BLaER1 treated with 17β-estradiol and CSF1 and Interleukin-3, amounts not matched to agents 10 nM and 100 nM (cell line): ENCODE data around the gene VAC14.
"Not testable (repeated sequence)": the region's sequence is repeated elsewhere in the genome, so short reads cannot be mapped to it uniquely, and the experiment has no call there.

Experiments used
- H3K27ac ChIP-seq, 11 experiments: shearing (Covaris generic); formaldehyde crosslinking; 2 replicates each; pipeline ENCODE4 v1.8.1; 2022
- H3K27me3 ChIP-seq, 11 experiments: shearing (Covaris generic); formaldehyde crosslinking; 2 replicates each; pipeline ENCODE4 v1.8.1; 2022
- H3K36me3 ChIP-seq, 11 experiments: shearing (Covaris generic); formaldehyde crosslinking; 2 replicates each; pipeline ENCODE4 v1.8.1; 2022
- H3K4me1 ChIP-seq, 10 experiments: shearing (Covaris generic); formaldehyde crosslinking; 2 replicates each; pipeline ENCODE4 v1.8.1; 2022
- H3K4me2 ChIP-seq, 11 experiments: shearing (Covaris generic); formaldehyde crosslinking; 2 replicates each; pipeline ENCODE4 v1.8.1; 2022
- H3K4me3 ChIP-seq, 10 experiments: shearing (Covaris generic); formaldehyde crosslinking; 2 replicates each; pipeline ENCODE4 v1.8.1; 2022
- H3K9ac ChIP-seq, 11 experiments: shearing (Covaris generic); formaldehyde crosslinking; 2 replicates each; pipeline ENCODE4 v1.8.1; 2022
- H3K9me3 ChIP-seq, 11 experiments: shearing (Covaris generic); formaldehyde crosslinking; replicated peaks in 1 of 11; 2 replicates each; pipeline ENCODE4 v1.8.1; 2022
- H4K20me1 ChIP-seq, 11 experiments: shearing (Covaris generic); formaldehyde crosslinking; 2 replicates each; pipeline ENCODE4 v1.8.1; 2022
- Cebpa-rat ChIP-seq, 11 experiments: shearing (Covaris generic); IDR thresholded peaks; 2 replicates each; pipeline ENCODE4 v1.8.1; 2022

The VAC14 gene

DNA sequence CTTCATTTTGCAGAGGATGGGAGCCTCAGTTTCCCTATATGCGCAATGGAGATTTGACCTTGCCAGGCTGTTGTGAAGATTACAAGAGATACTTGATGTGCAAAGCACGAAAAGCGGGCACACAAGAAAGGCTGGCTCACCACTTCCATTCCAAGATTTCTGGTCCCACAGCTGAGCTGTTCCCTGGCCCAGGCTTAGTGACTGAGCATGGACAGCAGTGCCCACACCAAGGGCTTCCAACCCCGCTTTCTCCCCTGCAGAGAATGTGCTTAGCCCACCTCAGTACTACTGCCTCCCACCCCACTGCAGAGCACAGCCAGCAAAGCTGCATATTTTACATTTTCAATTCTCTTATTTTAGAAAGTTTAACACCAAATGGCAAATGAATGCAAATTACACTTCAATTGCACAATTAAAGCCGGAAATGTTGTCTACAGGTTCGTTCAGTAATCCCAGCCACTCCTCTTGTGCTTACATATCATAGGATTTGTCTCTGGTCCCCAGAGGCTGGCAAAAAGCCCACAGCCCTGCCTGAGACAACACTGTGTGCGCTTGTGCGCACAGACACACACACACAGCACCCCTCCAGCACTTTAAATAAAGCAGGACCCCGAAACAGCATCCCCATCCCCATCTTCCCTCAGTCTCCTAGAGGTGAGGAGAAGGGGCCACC, 51.8 kb downstream of the VAC14 start:
- H3K9ac ChIP-seq: peak overlapping the region in 6 of 11 experiments; percentile 6 to 48 (median 20); a peak in 3 of 22 replicates
- peak overlapping the region; percentile 79 to 99 (median 91); a peak in 21 of 22 replicates for H3K4me2 ChIP-seq

DNA sequence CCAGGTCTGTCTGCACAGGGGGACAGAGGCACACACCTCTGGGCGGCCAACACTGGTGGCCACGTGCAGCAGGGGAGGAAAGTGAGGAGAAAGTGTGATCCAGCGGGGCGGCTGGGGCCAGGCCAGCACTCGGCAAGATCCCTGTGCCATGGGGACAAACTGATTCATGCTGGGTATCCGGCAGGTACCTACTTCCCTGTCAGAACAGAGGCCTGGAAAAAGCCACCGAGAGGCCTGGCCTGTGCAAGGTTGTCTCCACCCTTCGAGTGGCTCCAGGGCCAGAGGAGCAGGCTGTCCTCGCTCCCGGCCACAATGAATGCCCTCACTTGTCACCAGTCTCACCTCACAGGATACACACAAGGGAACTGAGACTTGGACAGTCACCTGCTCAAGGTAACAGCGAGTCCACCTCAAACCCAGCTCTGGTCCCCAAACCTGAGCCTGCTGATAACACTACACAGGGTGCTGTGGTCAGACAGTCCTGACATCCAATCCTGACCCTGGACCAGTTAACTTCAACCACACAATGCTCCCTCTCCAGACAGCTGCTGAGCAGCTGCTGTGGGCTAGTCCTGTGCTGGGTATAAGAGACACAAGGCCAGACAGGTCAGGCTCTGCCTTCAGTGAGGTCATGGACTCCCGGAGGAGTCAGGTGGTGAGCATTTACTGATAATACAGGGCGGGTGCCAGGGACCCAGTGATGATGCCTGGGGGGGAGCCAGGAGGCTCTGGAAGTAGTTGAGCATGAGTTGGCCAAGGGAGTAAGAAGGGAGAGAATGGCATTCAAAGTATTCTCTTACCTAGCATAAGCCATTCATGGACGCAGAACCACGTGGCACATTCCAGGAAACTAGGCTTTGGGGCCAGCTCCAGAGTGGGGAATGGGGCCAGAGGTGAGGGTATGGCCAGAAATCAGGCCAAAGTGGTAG, 53.0 kb downstream of the VAC14 start:
- peaks cover 13 to 89% (median 28%) of the 10 kb centered on the region in 11 experiments for H3K36me3 ChIP-seq
- no peak overlapping the region for H3K4me3 ChIP-seq
- peak overlapping the region; percentile 73 to 99 (median 91) for H3K4me2 ChIP-seq
- TF ChIP-seq Cebpa-rat (IDR thresholded peaks at IDR 0.05): no peak
- peak overlapping the region in 6 of 11 experiments; percentile 11 to 79 (median 39); a peak in 7 of 22 replicates for H3K27ac ChIP-seq
- H3K9me3 ChIP-seq: peaks cover 8 to 19% (median 12%) of the 10 kb centered on the region in 11 experiments
- H3K4me1 ChIP-seq: peaks cover 80 to 99% (median 92%) of the 10 kb centered on the region in 10 experiments
- H4K20me1 ChIP-seq: peaks cover 0 to 99% (median 0%) of the 10 kb centered on the region in 11 experiments; a peak in 7 of 22 replicates
- peak overlapping the region in 5 of 11 experiments; percentile 10 to 31 (median 24); a peak in 6 of 22 replicates for H3K9ac ChIP-seq
- H3K27me3 ChIP-seq: no peaks in the 10 kb centered on the region

More for the DNA sequence above, 51.8 kb downstream of the VAC14 start:
- Histone ChIP-seq H3K4me3 (no peak overlapping the region), H3K27me3 (no peaks in the 10 kb centered on the region), H4K20me1 (peaks cover 0 to 100% (median 0%) of the 10 kb centered on the region in 11 experiments; a peak in 7 of 22 replicates), H3K36me3 (peaks cover 1 to 89% (median 16%) of the 10 kb centered on the region in 11 experiments; a peak in 20 of 22 replicates), H3K9me3 (peaks cover 0 to 7% (median under 1%) of the 10 kb centered on the region in 11 experiments; a peak in 10 of 22 replicates), H3K4me1 (peaks cover 92 to 100% (median 100%) of the 10 kb centered on the region in 10 experiments), H3K27ac (peak overlapping the region in 8 of 11 experiments; percentile 31 to 81 (median 74); a peak in 10 of 22 replicates)
- TF ChIP-seq Cebpa-rat (IDR thresholded peaks at IDR 0.05): no peak

DNA sequence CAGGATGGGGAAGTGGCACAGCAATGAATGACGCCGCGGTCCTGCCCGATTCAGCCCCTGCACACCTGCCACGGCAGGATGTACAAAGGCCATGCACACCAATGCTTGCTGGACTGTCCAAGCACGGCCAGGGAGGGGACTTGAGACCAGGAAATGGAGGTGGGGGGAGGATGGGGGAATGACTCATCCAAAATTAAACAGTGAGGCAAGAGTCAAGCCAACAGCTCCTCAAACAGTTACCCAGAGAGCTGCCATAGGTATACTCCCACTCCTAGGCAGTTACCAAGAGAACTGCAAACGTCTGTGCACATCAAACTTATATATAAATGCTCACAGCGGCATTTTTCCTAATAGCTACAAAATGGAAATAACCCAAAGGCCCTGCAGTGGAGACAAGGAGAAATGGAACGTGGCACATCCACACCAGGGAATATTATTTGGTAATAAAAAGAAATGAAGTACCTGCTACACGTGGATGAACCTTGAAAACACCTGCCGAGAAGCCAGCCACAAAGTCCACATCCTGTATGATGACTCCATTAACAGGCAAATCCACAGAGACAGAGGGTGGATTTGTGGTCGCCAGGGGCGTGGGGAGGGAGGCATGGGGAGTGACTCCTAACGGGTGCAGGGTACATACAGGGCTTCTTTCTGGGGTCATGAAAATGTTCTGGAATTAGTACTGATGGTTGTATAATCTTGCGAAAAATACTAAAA, 54.1 kb downstream of the VAC14 start:
- TF ChIP-seq Cebpa-rat (IDR thresholded peaks at IDR 0.05): no peak
- Histone ChIP-seq H3K27ac (peak overlapping the region; percentile 10 to 79 (median 59); a peak in 19 of 22 replicates), H3K36me3 (peaks cover 20 to 88% (median 35%) of the 10 kb centered on the region in 11 experiments), H3K27me3 (no peaks in the 10 kb centered on the region), H3K4me2 (peak overlapping the region; percentile 73 to 99 (median 91)), H3K4me3 (no peak overlapping the region), H3K9me3 (peaks cover 14 to 24% (median 19%) of the 10 kb centered on the region in 11 experiments), H3K4me1 (peaks cover 79 to 96% (median 89%) of the 10 kb centered on the region in 10 experiments), H4K20me1 (peaks cover 0 to 99% (median 0%) of the 10 kb centered on the region in 11 experiments; a peak in 7 of 22 replicates), H3K9ac (peak overlapping the region in 9 of 11 experiments; percentile 4 to 57 (median 43); a peak in 9 of 22 replicates)

DNA sequence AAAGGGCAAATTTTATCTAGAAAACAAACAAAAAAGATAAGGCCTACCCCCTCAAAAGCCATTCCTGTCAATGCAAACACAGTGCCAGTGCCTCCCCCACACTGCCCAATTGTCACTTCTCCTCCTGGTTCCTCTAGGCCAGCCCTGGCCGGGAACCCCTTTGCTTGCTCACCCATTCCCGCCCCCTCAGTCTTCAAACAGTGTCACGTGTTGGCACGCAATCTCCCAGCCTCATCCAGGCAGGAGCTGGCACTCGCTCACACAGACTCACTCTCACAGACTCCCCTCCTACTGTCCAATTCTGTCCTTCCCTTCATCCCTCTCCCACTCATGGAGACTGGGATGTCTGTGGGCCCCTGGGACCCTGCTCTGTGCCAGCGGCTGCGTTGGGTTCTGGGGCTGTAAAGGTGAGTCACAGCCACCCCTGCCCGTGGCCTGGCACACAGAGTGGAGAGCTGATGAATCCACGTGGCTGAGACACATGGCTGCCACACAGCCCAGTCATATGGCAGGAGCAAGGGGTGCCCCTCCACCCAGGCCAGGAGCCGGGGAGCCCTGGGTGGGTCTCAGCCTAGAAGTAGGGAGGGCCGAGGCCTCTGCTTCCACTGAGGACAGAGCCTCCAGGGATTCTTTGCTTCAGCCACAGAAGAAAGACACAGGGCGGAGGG, 54.8 kb downstream of the VAC14 start:
- H3K9ac ChIP-seq: peak overlapping the region in 10 of 11 experiments; percentile 4 to 57 (median 42); a peak in 13 of 22 replicates
- peaks cover 20 to 88% (median 35%) of the 10 kb centered on the region in 11 experiments for H3K36me3 ChIP-seq

DNA sequence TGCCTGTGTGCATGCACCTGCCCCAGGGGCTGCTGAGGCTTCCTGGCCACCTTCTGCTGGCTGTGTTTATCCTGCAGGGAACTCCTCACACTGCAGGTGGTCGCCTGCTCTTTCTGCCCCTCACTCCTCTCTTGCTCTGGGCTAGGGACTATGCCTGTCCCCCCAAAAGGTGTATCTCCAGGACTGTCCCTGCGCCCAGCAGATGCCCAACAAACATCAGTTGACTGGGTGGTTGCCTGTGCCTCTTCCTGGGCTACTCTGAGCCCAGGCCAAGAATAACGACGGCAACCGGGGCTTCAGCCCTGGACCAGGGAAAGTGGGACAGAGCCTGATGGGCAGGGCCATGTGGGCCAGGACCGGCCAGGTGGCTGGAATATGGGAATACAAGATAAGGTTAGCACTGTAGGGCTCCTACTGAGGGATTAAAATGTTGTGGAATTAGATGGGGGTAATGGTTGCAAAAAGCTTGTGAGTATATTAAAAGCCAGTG, 55.4 kb downstream of the VAC14 start:
- Histone ChIP-seq H4K20me1 (peaks cover 0 to 99% (median 0%) of the 10 kb centered on the region in 11 experiments; a peak in 7 of 22 replicates), H3K27ac (peak overlapping the region in 7 of 11 experiments; percentile 25 to 79 (median 70); a peak in 9 of 22 replicates), H3K4me2 (peak overlapping the region; percentile 73 to 99 (median 91)), H3K4me1 (peaks cover 79 to 96% (median 89%) of the 10 kb centered on the region in 10 experiments), H3K36me3 (peaks cover 20 to 90% (median 35%) of the 10 kb centered on the region in 11 experiments), H3K27me3 (no peaks in the 10 kb centered on the region), H3K4me3 (no peak overlapping the region), H3K9ac (peak overlapping the region in 3 of 11 experiments; percentile 4 to 57 (median 50); a peak in 3 of 22 replicates), H3K9me3 (peaks cover 14 to 24% (median 19%) of the 10 kb centered on the region in 11 experiments)
- TF ChIP-seq Cebpa-rat (IDR thresholded peaks at IDR 0.05): no peak

More for the DNA sequence above, 54.8 kb downstream of the VAC14 start:
- no peak for TF ChIP-seq Cebpa-rat (IDR thresholded peaks at IDR 0.05)
- Histone ChIP-seq H4K20me1 (peaks cover 0 to 99% (median 0%) of the 10 kb centered on the region in 11 experiments; a peak in 7 of 22 replicates), H3K4me3 (no peak overlapping the region), H3K4me2 (peak overlapping the region; percentile 73 to 99 (median 91)), H3K9me3 (peaks cover 14 to 24% (median 19%) of the 10 kb centered on the region in 11 experiments), H3K4me1 (peaks cover 79 to 96% (median 89%) of the 10 kb centered on the region in 10 experiments), H3K27me3 (no peaks in the 10 kb centered on the region), H3K27ac (peak overlapping the region; percentile 10 to 79 (median 59); a peak in 21 of 22 replicates)

DNA sequence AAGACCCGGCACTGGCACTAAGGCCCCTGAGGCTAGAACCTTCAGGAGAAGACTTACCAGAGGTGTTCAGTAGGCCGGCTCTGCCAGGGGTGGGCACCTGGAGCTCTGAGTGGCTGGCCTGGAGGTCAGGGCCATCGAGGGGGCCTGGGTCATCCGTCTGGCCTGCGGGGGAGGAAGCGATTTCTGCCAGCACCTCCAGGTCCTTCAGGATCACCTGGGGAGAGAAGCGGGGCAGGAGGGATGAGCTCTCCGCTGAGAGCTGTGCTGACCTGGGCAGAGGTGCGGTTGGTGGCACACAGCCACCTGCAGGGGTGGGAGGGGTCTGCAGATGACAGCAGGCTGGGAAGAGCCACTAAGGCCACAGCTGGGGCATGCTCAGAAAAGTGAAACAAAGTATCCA, 56.6 kb downstream of the VAC14 start:
- Histone ChIP-seq H4K20me1 (peaks cover 0 to 99% (median 0%) of the 10 kb centered on the region in 11 experiments; a peak in 7 of 22 replicates), H3K4me3 (no peak overlapping the region), H3K27me3 (no peaks in the 10 kb centered on the region), H3K9ac (no peak overlapping the region), H3K9me3 (peaks cover 14 to 24% (median 19%) of the 10 kb centered on the region in 11 experiments), H3K27ac (peak overlapping the region in 3 of 11 experiments; percentile 16 to 21 (median 18); a peak in 3 of 22 replicates), H3K36me3 (peaks cover 20 to 90% (median 34%) of the 10 kb centered on the region in 11 experiments), H3K4me2 (peak overlapping the region in 6 of 11 experiments; percentile 3 to 99 (median 91); a peak in 8 of 22 replicates), H3K4me1 (peaks cover 79 to 96% (median 89%) of the 10 kb centered on the region in 10 experiments)
- no peak for TF ChIP-seq Cebpa-rat (IDR thresholded peaks at IDR 0.05)

DNA sequence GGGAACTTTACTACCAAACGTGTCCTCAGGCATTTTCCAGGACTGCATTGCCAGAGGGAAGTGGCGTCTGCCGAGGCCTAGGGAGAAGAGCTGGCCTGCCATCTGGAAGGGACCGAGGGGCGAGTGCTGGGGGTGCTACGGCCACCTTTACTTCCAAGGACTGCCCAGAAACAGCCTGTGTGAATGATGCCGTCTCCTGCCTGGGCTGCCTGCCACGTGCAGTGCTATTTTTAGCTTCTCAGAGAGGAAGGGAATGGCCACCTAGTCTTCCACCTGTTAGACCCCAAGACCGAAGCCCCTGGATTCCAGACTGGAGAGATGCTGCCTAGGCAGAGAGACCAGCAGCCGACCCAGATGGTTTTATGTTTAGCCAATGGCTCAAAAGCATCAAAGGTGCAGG, 57.2 kb downstream of the VAC14 start:
- H3K4me3 ChIP-seq: no peak overlapping the region
- no peak for TF ChIP-seq Cebpa-rat (IDR thresholded peaks at IDR 0.05)
- H3K27me3 ChIP-seq: no peaks in the 10 kb centered on the region
- H3K4me1 ChIP-seq: peaks cover 79 to 96% (median 89%) of the 10 kb centered on the region in 10 experiments
- peaks cover 20 to 90% (median 34%) of the 10 kb centered on the region in 11 experiments for H3K36me3 ChIP-seq
- peak overlapping the region in 1 of 11 experiments; percentile 16; a peak in 2 of 22 replicates for H3K27ac ChIP-seq
- peaks cover 14 to 24% (median 19%) of the 10 kb centered on the region in 11 experiments for H3K9me3 ChIP-seq
- H4K20me1 ChIP-seq: peaks cover 0 to 99% (median 0%) of the 10 kb centered on the region in 11 experiments; a peak in 8 of 22 replicates
- no peak overlapping the region for H3K9ac ChIP-seq
- H3K4me2 ChIP-seq: peak overlapping the region in 5 of 11 experiments; percentile 5 to 99 (median 21); a peak in 3 of 22 replicates

DNA sequence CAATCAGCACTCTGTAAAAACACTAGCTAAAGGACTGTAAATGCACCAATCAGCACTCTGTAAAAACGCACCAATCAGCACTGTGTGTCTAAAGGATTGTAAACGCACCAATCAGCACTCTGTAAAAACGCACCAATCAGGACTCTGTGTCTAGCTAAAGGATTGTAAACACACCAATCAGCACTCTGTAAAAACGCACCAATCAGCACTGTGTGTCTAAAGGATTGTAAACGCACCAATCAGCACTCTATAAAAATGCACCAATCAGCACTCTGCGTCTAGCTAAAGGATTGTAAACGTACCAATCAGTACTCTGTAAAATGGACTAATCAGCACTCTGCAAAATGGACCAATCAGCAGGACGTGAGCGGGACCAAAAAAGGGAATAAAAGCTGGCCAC, 58.0 kb downstream of the VAC14 start:
- Histone ChIP-seq H3K9me3 (peaks cover 14 to 24% (median 19%) of the 10 kb centered on the region in 11 experiments), H3K4me1 (peaks cover 79 to 96% (median 89%) of the 10 kb centered on the region in 10 experiments), H3K4me3 (0 out of 20 replicates have a peak overlapping the region, but pooled peaks of 1 of the 10 experiments have one; percentile 15), H3K4me2 (peak overlapping the region in 1 of 11 experiments; percentile 45; a peak in 1 of 22 replicates), H4K20me1 (peaks cover 0 to 99% (median 0%) of the 10 kb centered on the region in 11 experiments; a peak in 9 of 22 replicates), H3K36me3 (peaks cover 20 to 90% (median 29%) of the 10 kb centered on the region in 11 experiments)
- H3K27ac ChIP-seq, H3K27me3 ChIP-seq, H3K9ac ChIP-seq: not testable (repeated sequence)
